Transverse colon (tissue), 4 donors: ENCODE results near the gene PCSK5. TPM values are rescaled to one million over a fixed set of nuclear protein-coding genes. Genes with fewer than 3 reads are reported as not detected.
"Not testable (repeated sequence)": the region's sequence is repeated elsewhere in the genome, so short reads cannot be mapped to it uniquely, and the experiment has no call there.

Experiments used
- DNase-seq: peaks from one replicate; pipeline ENCODE4 v3.0.0-alpha.2; 2019
- H3K27ac ChIP-seq, 4 donors: fragments of 200-600 bp; sonication (generic); 2 replicates each; pipeline ENCODE4 v1.5.1; 2016 to 2018; ENCODE audit warnings: inconsistent platforms in 4 of 4
- H3K27me3 ChIP-seq: fragments of 200-600 bp; sonication (generic); 2 replicates; pipeline ENCODE4 v1.5.1; 2017; ENCODE audit warnings: inconsistent platforms
- H3K36me3 ChIP-seq, 4 donors: fragments of 200-600 bp; sonication (generic); 2 replicates each; pipeline ENCODE4 v1.5.1; 2017 to 2019; ENCODE audit warnings: inconsistent platforms in 4 of 4
- H3K4me1 ChIP-seq, 4 donors: fragments of 200-600 bp; sonication (generic); 2 replicates each; pipeline ENCODE4 v1.5.1; 2017 to 2020; ENCODE audit warnings: inconsistent platforms in 4 of 4
- H3K4me3 ChIP-seq, 4 donors: fragments of 200-600 bp; sonication (generic); 1 replicate in 1 of 4; 2 replicates in 3 of 4; pipeline versions ENCODE4 v1.5.1 to v1.6.1; 2017 to 2019; ENCODE audit warnings: inconsistent platforms in 4 of 4
- H3K9me3 ChIP-seq, 2 donors: fragments of 200-600 bp; sonication (generic); 2 replicates each; pipeline ENCODE4 v1.5.1; 2017 to 2019; ENCODE audit warnings: inconsistent platforms in 2 of 2
- EP300 ChIP-seq: sonication (generic); formaldehyde crosslinking; IDR thresholded peaks from one replicate; pipeline ENCODE4 v1.6.1; 2017; ENCODE audit warnings: antibody characterized with exemption, low read depth
- POLR2A ChIP-seq: fragments of 450-650 bp; IDR thresholded peaks from one replicate; pipeline ENCODE4 v1.6.1; 2016; ENCODE audit warnings: antibody characterized with exemption, mild to moderate bottlenecking, moderate library complexity
- POLR2AphosphoS5 ChIP-seq, 3 donors: sonication (generic); formaldehyde crosslinking; IDR thresholded peaks; one replicate each; pipeline ENCODE4 v1.6.1; 2016; ENCODE audit warnings: antibody characterized with exemption in 3 of 3
- WGBS, 2 donors: methylation state at CpG; one replicate each; pipeline ENCODE4 v1.1.5; 2018; ENCODE audit warnings: low coverage in 1 of 2; 5-methylcytosine and 5-hydroxymethylcytosine counted together
- in situ Hi-C, 4 donors: fragments of 200-750 bp; cut with MboI; loops; one replicate each; pipeline versions ENCODE4 v1.15.0 to v1.15.1; 2017; ENCODE audit warnings: low sequenced_read_pairs in 3 of 4, low pct_ligation_motif_present in 1 of 4, low pct_unique_long_range_greater_than_20kb in 1 of 4
- intact Hi-C: fragments of 100-400 bp; cut with DNase I; formaldehyde crosslinking; loops from one replicate; pipeline ENCODE4 v1.15.1; 2023; ENCODE audit warnings: low total_unique reads
- total RNA-seq, 4 donors: library from RNA; depleted of rRNA; stranded (reverse); fragments of >200 nt; gene quantifications; one replicate each; pipeline ENCODE4 v1.1.0, GENCODE V29; 2016
- TF ChIP-seq, protein P1 (sequence below), 5 experiments: fragments of 200-600 bp in 3 of 5; fragments of 450-650 bp in 2 of 5; sonication (generic) in 3 of 5; IDR thresholded peaks; 1 replicate in 2 of 5; 2 replicates in 3 of 5; pipeline ENCODE4 v1.5.1; 2016 to 2017; ENCODE audit warnings: antibody characterized with exemption in 5 of 5, inconsistent platforms in 3 of 5, mild to moderate bottlenecking in 2 of 5, moderate library complexity in 1 of 5

The PCSK5 gene
- total RNA-seq, 4 donors from 2014 or later: 110 to 248 (median 127) TPM

DNA sequence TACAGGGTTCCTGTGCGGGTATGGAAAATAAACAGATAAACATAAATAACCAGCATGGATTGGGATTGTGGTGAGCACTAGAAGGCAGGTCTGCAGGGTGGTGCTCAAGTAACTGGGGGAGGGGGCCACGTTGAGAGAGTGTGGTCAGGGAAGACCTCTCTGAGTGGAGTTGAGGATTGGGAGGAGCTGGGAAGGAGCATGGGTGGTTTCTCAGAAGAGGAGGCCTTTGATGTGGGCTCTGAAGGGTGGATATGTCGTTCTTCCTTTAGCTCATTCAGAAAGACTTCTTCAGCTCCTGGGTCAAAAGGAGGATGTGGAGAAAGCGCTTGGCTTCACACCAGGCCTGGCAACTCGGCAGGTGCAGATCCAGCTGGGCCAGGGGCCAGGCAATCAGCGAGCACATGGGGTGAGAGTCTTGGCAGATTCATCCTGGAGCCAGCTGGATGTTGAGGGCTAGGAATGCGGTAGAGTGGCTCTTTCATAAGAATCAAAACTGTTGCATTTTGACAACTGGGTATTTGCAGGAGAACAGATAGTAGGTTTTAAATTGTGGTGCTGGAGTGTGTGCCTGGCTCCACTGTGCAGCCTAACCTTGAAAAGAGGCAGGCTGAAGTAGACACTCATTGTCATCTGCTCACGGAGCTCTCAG lies 71.7 kb downstream of the PCSK5 start:
- Histone ChIP-seq H3K27ac (no peak overlapping the region), H3K9me3 (no peaks in the 10 kb centered on the region), H3K4me1 (peaks cover under 1 to 22% (median 5%) of the 10 kb centered on the region in 4 donors), H3K36me3 (no peaks in the 10 kb centered on the region), H3K27me3 (no peaks in the 10 kb centered on the region), H3K4me3 (no peak overlapping the region)
- in situ Hi-C loops: no loop called here
- intact Hi-C loops: no loop called here
- 20 to 53% methylated on average over 1 to 8 of the region's 8 CpGs for whole genome bisulfite sequencing, 2 donors
- no peak for DNase-seq
- no peak for TF ChIP-seq POLR2AphosphoS5 (IDR thresholded peaks at IDR 0.05)
- TF ChIP-seq POLR2A: no peak
- TF ChIP-seq EP300: no peak
- TF ChIP-seq, protein P1, sequence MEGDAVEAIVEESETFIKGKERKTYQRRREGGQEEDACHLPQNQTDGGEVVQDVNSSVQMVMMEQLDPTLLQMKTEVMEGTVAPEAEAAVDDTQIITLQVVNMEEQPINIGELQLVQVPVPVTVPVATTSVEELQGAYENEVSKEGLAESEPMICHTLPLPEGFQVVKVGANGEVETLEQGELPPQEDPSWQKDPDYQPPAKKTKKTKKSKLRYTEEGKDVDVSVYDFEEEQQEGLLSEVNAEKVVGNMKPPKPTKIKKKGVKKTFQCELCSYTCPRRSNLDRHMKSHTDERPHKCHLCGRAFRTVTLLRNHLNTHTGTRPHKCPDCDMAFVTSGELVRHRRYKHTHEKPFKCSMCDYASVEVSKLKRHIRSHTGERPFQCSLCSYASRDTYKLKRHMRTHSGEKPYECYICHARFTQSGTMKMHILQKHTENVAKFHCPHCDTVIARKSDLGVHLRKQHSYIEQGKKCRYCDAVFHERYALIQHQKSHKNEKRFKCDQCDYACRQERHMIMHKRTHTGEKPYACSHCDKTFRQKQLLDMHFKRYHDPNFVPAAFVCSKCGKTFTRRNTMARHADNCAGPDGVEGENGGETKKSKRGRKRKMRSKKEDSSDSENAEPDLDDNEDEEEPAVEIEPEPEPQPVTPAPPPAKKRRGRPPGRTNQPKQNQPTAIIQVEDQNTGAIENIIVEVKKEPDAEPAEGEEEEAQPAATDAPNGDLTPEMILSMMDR (IDR thresholded peaks at IDR 0.05): no peak

DNA sequence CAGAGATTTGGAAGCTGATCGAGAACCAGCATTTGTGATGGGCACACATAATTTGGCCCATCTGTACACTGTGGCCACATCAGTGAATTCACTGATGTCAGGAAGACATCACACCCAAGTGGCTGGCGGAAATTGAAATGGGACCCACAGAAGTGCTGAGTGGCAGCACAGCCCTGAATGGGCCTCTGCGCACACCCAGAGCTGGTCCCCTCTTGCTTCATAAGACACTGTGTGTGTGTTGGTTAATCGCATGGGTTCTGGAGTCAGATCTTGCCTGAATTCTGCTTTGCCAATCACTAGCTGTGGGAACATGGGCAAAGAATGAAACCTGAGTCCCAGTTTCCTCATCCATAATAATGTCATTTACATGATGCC lies 72.2 kb downstream of the PCSK5 start:
- intact Hi-C loops (no loop called here), in situ Hi-C loops (no loop called here)
- 60 to 94% methylated on average over 1 to 4 of the region's 4 CpGs for WGBS, 2 donors
- Histone ChIP-seq H3K27ac (no peak overlapping the region), H3K4me3 (no peak overlapping the region), H3K4me1 (peaks cover 0 to 17% (median 3%) of the 10 kb centered on the region in 4 donors), H3K36me3 (no peaks in the 10 kb centered on the region), H3K27me3 (no peaks in the 10 kb centered on the region), H3K9me3 (no peaks in the 10 kb centered on the region)
- TF ChIP-seq POLR2A: no peak
- TF ChIP-seq POLR2AphosphoS5 (IDR thresholded peaks at IDR 0.05): no peak
- TF ChIP-seq, protein P1 (IDR thresholded peaks at IDR 0.05): no peak
- no peak for TF ChIP-seq EP300
- DNase-seq: no peak

DNA sequence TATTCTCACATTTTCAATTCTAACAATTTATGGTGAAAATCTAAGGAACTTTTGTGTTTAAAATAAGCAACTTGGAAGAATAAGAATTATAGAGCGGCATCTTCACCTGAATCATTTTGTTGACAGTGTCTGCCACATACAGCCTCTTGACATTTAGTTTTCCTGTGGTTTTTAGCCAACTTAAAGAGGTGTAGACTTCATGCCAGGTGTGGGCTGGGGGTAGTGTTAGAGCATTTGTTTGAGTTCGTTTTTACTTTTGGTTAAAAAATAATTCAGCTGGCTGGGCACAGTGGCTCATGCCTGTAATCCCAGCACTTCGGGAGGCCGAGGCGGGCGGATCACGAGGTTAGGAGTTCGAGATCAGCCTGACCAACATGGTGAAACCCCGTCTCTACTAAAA lies 72.8 kb downstream of the PCSK5 start:
- H3K36me3 ChIP-seq, intact Hi-C loops, H3K27ac ChIP-seq, H3K4me3 ChIP-seq, H3K27me3 ChIP-seq, H3K9me3 ChIP-seq, DNase-seq, in situ Hi-C loops: not testable (repeated sequence)
- 93 to 100% methylated on average over 8 to 9 of the region's 9 CpGs for WGBS, 2 donors
- peaks cover 0 to 10% (median 0%) of the 10 kb centered on the region in 4 donors for H3K4me1 ChIP-seq

DNA sequence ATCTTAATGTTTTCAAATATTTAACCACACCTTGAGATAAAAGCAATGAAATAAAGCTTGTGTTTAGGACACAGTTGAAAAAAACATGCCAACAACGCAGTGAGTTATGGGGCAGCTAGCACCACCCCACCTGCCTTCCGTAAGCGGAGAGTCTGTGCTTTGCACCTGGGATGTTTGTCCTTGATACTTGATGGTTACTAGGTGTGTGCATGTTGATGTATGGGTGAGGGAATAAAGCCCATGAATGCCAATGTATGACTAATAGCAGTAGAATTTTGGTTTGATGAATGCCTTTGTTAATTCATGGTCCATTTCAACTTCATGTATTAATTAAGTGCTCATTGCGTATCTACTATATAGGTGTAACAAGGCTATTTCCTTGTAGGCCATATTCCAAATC lies 74.0 kb downstream of the PCSK5 start:
- Histone ChIP-seq H3K4me3 (no peak overlapping the region), H3K27me3 (no peaks in the 10 kb centered on the region), H3K36me3 (no peaks in the 10 kb centered on the region), H3K9me3 (no peaks in the 10 kb centered on the region), H3K27ac (no peak overlapping the region), H3K4me1 (peaks cover 0 to 10% (median 0%) of the 10 kb centered on the region in 4 donors)
- DNase-seq: no peak
- WGBS, 2 donors: 71 to 81% methylated on average over 4 of the region's 4 CpGs
- intact Hi-C loops: no loop called here
- TF ChIP-seq EP300: no peak
- TF ChIP-seq, protein P1 (IDR thresholded peaks at IDR 0.05): no peak
- TF ChIP-seq POLR2AphosphoS5 (IDR thresholded peaks at IDR 0.05): peak in 1 of 3 donors; percentile 27
- no peak for TF ChIP-seq POLR2A
- in situ Hi-C loops: no loop called here

DNA sequence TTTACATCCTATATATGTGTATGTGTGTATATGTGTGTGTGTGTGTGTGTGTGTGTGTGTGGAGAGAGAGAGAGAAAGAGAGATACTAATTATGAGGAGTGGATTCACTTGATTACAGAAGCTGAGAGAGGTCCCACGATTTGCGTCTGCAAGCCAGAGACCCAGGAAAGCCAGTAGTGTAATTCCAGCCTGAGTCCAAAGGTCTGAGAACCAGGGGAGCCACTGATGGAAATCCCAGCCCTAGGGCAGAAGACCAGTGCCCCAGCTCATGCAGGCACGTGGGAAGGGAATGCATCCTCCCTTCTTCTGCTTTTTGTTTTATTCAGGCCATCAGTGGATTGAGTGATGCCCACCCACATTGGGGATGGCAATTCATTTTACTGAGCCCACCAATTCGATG lies 74.8 kb downstream of the PCSK5 start:
- Histone ChIP-seq H3K27me3 (no peaks in the 10 kb centered on the region), H3K4me1 (peaks cover 0 to 10% (median 0%) of the 10 kb centered on the region in 4 donors), H3K27ac (no peak overlapping the region), H3K4me3 (no peak overlapping the region), H3K9me3 (no peaks in the 10 kb centered on the region), H3K36me3 (no peaks in the 10 kb centered on the region)
- WGBS, 2 donors: 86% methylated on average over 4 of the region's 4 CpGs; no CpG with 5 or more reads in 1 of the 2 donors
- TF ChIP-seq POLR2A (no peak), EP300 (no peak), POLR2AphosphoS5 (IDR thresholded peaks at IDR 0.05) (no peak)
- TF ChIP-seq, protein P1 (IDR thresholded peaks at IDR 0.05): no peak
- DNase-seq: no peak
- intact Hi-C loops (no loop called here), in situ Hi-C loops (no loop called here)
